NT2/D1 (cell line): ENCODE data around the gene PGS1.

ENCODE experiments used
- DNase-seq: peaks from one replicate; pipeline ENCODE4 v3.0.0-alpha.2; 2011; ENCODE audit warnings: low read depth, low spot score
- H3K27me3 ChIP-seq: 2 replicates; pipeline ENCODE4 v1.6.0; 2011; ENCODE audit warnings: mild to moderate bottlenecking; ENCODE audit not compliant: insufficient read length, insufficient read depth
- H3K36me3 ChIP-seq: 2 replicates; pipeline ENCODE4 v1.6.1; 2011; ENCODE audit warnings: mild to moderate bottlenecking, low read length, mixed read lengths; ENCODE audit not compliant: insufficient read depth, insufficient read length
- H3K4me1 ChIP-seq: 2 replicates; pipeline ENCODE4 v1.5.1; 2011; ENCODE audit not compliant: insufficient read depth, insufficient read length
- H3K4me3 ChIP-seq: 2 replicates; pipeline ENCODE4 v1.5.1; 2011; ENCODE audit warnings: low read depth; ENCODE audit not compliant: insufficient read length
- H3K9ac ChIP-seq: 2 replicates; pipeline ENCODE4 v1.6.0; 2011; ENCODE audit warnings: low read depth; ENCODE audit not compliant: insufficient read length
- H3K9me3 ChIP-seq: 2 replicates; pipeline ENCODE4 v1.5.1; 2011; ENCODE audit warnings: mild to moderate bottlenecking, low read length; ENCODE audit not compliant: insufficient read depth
- SUZ12 ChIP-seq: IDR thresholded peaks from 2 replicates; pipeline ENCODE4 v1.6.1; 2011; ENCODE audit not compliant: insufficient read length, insufficient read depth; ENCODE audit errors: extremely low read depth
- YY1 ChIP-seq: IDR thresholded peaks from 2 replicates; pipeline ENCODE4 v1.6.1; 2011; ENCODE audit not compliant: insufficient read length, insufficient read depth
- ZNF274 ChIP-seq: IDR thresholded peaks from 2 replicates; pipeline ENCODE4 v1.6.1; 2011; ENCODE audit warnings: mild to moderate bottlenecking, low read depth, low read length

Gene PGS1

GRCh38 chr17:78422872-78423588 is 44.6 kb downstream of the PGS1 start:
- Histone ChIP-seq H3K9ac (no peak overlapping the region), H3K36me3 (peaks cover 91% of the 10 kb centered on the region), H3K9me3 (no peaks in the 10 kb centered on the region), H3K4me1 (peaks cover 11% of the 10 kb centered on the region), H3K27me3 (no peaks in the 10 kb centered on the region), H3K4me3 (no peak overlapping the region)
- TF ChIP-seq YY1 (no peak), SUZ12 (no peak), ZNF274 (no peak)
- DNase-seq: no peak

DNA sequence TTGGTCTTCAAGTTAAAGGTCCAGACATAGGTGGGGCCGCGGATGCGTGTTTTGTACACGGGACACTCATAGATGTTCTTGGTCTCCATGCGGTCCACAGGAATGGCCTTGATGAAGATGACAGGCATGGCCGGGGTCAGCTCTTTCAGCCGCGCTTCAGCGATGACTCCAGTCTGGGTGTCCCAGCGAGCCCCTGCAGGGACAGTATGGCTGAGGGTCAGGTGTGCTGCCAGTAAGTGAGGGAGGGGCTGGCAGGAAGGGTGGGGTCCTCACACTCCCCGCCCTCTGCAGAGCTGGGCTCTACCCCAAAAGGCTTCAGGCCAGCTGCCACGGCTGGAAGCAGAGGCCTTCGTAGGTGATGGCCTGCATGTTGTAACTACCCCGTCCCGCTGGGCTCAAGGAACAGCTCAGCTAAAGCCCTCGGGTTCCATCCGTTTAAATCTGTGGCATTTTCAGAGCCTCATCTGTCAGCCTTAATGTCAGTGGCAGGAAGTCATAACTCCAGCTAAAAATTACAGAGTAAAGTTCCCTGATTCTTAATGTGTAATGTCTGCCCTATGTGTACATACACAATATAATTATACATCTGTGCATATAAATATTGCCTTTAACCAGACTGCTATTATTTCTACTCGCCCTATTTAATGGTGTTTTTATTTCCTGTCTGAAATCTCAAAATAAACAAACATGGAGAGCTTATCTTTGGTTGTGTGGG is 45.7 kb downstream of the PGS1 start:
- peaks cover 14% of the 10 kb centered on the region for H3K4me1 ChIP-seq
- H3K9me3 ChIP-seq: no peaks in the 10 kb centered on the region
- H3K36me3 ChIP-seq: peaks cover 84% of the 10 kb centered on the region
- H3K9ac ChIP-seq: no peak overlapping the region
- DNase-seq: no peak
- no peaks in the 10 kb centered on the region for H3K27me3 ChIP-seq
- TF ChIP-seq YY1: no peak
- TF ChIP-seq ZNF274: no peak
- TF ChIP-seq SUZ12: no peak
- H3K4me3 ChIP-seq: no peak overlapping the region

DNA sequence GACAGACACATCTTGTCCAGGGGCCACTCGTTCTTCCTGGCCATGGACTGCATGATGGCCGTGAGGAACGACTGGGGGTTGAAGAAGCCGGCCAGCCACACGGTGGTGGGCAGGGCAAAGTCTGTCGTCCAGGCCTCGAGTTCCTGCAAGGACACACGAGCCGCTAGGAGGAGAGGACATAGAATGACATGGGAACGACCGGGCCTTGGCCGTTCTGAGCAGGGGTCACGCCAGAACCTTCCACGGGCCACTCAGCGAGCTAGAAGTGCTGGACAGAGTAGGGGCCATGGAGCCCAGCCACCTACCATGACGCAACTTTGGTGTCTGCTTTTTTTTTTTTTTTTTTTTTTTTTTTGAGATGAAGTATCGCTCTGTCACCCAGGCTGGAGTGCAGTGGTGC is 47.0 kb downstream of the PGS1 start:
- peaks cover 13% of the 10 kb centered on the region for H3K4me1 ChIP-seq
- TF ChIP-seq YY1: no peak
- TF ChIP-seq SUZ12: no peak
- TF ChIP-seq ZNF274: no peak
- H3K27me3 ChIP-seq: no peaks in the 10 kb centered on the region
- peaks cover 82% of the 10 kb centered on the region for H3K36me3 ChIP-seq
- no peak overlapping the region for H3K4me3 ChIP-seq
- H3K9me3 ChIP-seq: no peaks in the 10 kb centered on the region
- DNase-seq: no peak
- H3K9ac ChIP-seq: no peak overlapping the region

DNA sequence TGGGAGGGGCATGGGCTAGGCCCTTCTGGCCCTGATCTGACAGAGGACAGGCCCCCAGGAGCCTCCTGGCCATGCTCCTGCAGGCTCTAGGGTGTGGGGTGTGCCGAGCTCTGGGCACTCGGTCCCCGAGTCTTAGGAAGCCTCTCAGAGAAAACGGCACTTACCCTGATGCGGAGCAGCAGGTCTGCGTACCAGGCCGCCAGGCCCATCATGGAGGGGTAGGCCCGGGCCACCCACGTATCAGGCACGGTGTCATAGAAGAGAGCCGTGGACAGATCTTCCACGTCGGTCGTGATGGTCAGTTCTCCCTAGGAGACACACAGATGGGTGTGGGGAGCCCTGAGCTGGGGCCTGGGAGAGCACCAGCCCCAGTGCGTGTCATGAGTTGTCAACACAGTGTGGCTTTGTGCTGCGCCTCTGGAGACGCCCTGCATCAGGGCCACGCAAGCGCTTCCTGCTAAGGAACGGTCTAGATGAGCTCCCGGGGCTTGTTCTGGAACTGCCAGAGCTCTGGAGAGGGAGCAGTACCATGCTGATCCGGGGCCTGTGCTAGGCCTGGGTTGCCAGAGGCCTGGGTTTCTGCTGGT is 47.9 kb downstream of the PGS1 start:
- TF ChIP-seq YY1: no peak
- TF ChIP-seq ZNF274: no peak
- TF ChIP-seq SUZ12: no peak
- no peak overlapping the region for H3K4me3 ChIP-seq
- H3K9me3 ChIP-seq: no peaks in the 10 kb centered on the region
- H3K36me3 ChIP-seq: peaks cover 73% of the 10 kb centered on the region
- no peak overlapping the region for H3K9ac ChIP-seq
- no peak for DNase-seq
- H3K27me3 ChIP-seq: no peaks in the 10 kb centered on the region
- peaks cover 13% of the 10 kb centered on the region for H3K4me1 ChIP-seq

DNA sequence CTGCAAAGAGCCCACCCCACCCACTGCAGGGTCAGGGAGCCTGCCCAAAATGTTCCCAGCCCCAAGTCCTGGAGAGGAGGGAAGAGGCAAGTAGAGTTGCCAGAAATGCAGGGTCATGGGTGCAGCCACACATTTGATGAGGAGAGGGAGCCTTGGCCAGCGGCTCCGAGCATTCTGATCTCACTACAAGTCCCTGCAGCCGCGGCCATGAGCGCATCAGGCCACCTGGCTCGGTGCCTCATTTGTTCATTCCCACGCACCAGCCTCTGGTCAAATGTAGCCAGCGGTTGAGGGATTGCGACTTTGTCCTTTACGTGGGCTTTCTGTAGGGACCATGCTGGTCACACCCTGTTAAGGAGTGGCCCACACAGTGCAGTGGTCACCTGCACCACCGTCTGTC is 48.7 kb downstream of the PGS1 start:
- Histone ChIP-seq H3K9me3 (no peaks in the 10 kb centered on the region), H3K4me1 (peaks cover 15% of the 10 kb centered on the region), H3K4me3 (no peak overlapping the region), H3K9ac (no peak overlapping the region), H3K27me3 (no peaks in the 10 kb centered on the region), H3K36me3 (peaks cover 67% of the 10 kb centered on the region)
- TF ChIP-seq YY1: no peak
- DNase-seq: no peak

DNA sequence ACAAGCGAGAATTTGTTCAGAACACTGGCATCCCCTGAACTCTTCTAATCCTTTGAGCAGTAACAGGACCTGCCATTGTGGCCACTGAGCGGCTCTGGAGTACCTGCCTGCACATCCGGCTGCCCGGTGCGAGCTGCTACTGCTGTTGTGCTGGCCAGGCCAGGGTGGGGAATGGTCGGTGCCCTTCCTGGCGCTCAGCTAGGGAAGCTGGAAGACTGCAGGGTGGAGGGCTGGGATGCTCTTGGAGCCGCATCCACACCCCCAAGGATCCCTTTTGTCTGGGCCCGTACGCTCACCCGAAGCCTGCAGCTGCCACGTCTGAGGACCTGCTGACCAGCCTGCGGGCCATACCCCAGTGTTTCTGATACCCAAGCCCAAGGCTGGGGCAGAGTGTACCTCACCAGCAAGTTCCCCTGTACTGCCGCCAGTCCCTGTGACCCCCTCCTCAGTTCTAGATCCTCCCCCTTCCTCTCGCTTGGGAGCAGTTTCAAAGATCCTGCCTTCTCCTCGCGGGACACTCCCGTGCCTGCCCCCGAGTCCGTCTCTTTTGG is 49.7 kb downstream of the PGS1 start:
- Histone ChIP-seq H3K9ac (no peak overlapping the region), H3K9me3 (no peaks in the 10 kb centered on the region), H3K36me3 (peaks cover 58% of the 10 kb centered on the region), H3K4me1 (peaks cover 15% of the 10 kb centered on the region), H3K4me3 (no peak overlapping the region), H3K27me3 (no peaks in the 10 kb centered on the region)
- DNase-seq: no peak
- TF ChIP-seq YY1 (no peak), SUZ12 (no peak), ZNF274 (no peak)

DNA sequence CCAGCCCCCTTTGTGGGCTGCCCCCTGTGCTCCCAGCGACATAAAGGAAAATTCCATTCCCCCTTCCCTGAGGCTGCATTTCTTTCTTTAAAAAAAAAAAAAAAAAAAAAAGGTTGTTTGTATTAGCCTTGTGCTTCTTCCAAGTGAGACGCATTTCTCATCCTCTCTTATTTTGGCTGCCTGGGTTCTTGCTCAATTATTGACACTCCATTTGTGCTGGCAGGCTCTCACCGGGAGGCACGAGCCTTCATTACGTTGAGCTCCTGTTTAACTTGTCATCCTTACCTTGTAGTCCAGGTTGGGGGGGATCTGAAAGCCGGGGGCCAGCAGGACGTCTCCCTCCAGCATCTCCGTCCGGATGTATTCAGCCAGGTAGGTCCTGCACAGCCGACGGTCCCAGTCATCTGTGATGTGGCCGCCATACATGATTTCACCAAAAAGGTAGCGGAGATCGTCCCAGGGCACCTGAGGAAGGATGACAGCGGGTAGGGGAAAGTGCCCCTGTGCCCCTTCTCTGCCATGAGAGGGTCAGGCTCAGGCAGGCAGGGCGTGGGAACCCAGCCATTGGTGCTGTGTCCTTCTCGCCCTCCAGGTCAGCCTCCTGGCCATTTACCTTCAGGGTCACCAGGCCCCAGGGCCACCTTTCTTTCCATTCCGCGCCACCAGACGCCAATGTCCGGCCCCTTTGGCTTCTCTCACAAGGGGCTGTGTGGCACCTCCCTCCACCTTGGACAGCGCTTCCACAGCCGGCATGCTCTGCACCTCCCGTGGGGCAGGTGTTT is 50.6 kb downstream of the PGS1 start:
- H3K4me1 ChIP-seq: peaks cover 18% of the 10 kb centered on the region
- H3K4me3 ChIP-seq: no peak overlapping the region
- H3K9me3 ChIP-seq: no peaks in the 10 kb centered on the region
- DNase-seq: no peak
- H3K27me3 ChIP-seq: no peaks in the 10 kb centered on the region
- H3K36me3 ChIP-seq: peaks cover 49% of the 10 kb centered on the region
- H3K9ac ChIP-seq: no peak overlapping the region
- TF ChIP-seq SUZ12 (no peak), ZNF274 (no peak), YY1 (no peak)
